CD4-positive, alpha-beta T cell treated with Interleukin-6 at 100 ng/mL for 8 hours (primary cell): Measurements from ENCODE around the gene ZNF628.
A peak's percentile ranks its signal among the peaks of the same experiment; 100 is the strongest.
"Not testable (repeated sequence)": the region's sequence is repeated elsewhere in the genome, so short reads cannot be mapped to it uniquely, and the experiment has no call there.

Experiments used
- DNase-seq: peaks from one replicate; pipeline ENCODE4 v3.0.0-alpha.2; 2020; ENCODE audit warnings: mixed read lengths, low spot score

ZNF628 gene

GRCh38 chr19:55484593-55485438, 8.4 kb downstream of the ZNF628 start, which contains the start of gene NAT14:
Gene NAT14, plus strand, starts transcription at chr19:55485188. Its CDS starts 521 bp downstream, at chr19:55485709.
- peak; percentile 45 for DNase-seq

- DNase-seq: no peak
Observed at GRCh38 chr19:55485439-55486011, 9.1 kb downstream of the ZNF628 start.

GRCh38 chr19:55486043-55486970, 9.9 kb downstream of the ZNF628 start:
- DNase-seq: no peak

GRCh38 chr19:55486971-55487923, 10.8 kb downstream of the ZNF628 start:
- DNase-seq: no peak

GRCh38 chr19:55487924-55488687, 11.7 kb downstream of the ZNF628 start, which contains the start of gene SSC5D:
Gene SSC5D, plus strand, starts transcription at chr19:55488436. Its CDS starts 154 bp downstream, at chr19:55488590.
- no peak for DNase-seq

GRCh38 chr19:55488986-55489710, 12.7 kb downstream of the ZNF628 start:
- no peak for DNase-seq

- no peak for DNase-seq
Observed at GRCh38 chr19:55489711-55490477, 13.5 kb downstream of the ZNF628 start.

GRCh38 chr19:55490478-55491432, 14.3 kb downstream of the ZNF628 start:
- DNase-seq: no peak

GRCh38 chr19:55491546-55492360, 15.3 kb downstream of the ZNF628 start:
- DNase-seq: no peak

- no peak for DNase-seq
Observed at GRCh38 chr19:55492362-55492944, 16.0 kb downstream of the ZNF628 start.

GRCh38 chr19:55493052-55493644, 16.7 kb downstream of the ZNF628 start:
- DNase-seq: no peak

GRCh38 chr19:55493645-55494171, 17.3 kb downstream of the ZNF628 start:
- no peak for DNase-seq

GRCh38 chr19:55494172-55494761, 17.9 kb downstream of the ZNF628 start:
- no peak for DNase-seq

GRCh38 chr19:55495646-55496349, 19.4 kb downstream of the ZNF628 start:
- DNase-seq: no peak

GRCh38 chr19:55496820-55497219, 20.4 kb downstream of the ZNF628 start:
- not testable (repeated sequence) for DNase-seq
